ENCODE results near the gene TTYH2. TPM values are rescaled to one million over a fixed set of nuclear protein-coding genes. Genes with fewer than 3 reads are reported as not detected.

The TTYH2 gene
- polyA plus RNA-seq, 1 donor from 2014 or later, result 2.5 TPM

- Histone ChIP-seq H3F3A (ENCODE audit: insufficient read depth, low read length, poor library complexity, severe bottlenecking) (no peaks in the 10 kb centered on the region), H3K9me2 (ENCODE audit: insufficient read depth, low read length) (no peaks in the 10 kb centered on the region), H3K36me3 (ENCODE audit: insufficient read depth, low read length) (no peaks in the 10 kb centered on the region), H3K4me3 (ENCODE audit: low read length) (no peak overlapping the region), H3K27me3 (ENCODE audit: insufficient read depth, low read depth, low read length) (no peaks in the 10 kb centered on the region), H3K27ac (ENCODE audit: low read length) (no peak overlapping the region), H2AFZ (ENCODE audit: low read depth, low read length) (no peak overlapping the region), H4K20me1 (ENCODE audit: insufficient read depth) (no peaks in the 10 kb centered on the region), H3K79me2 (replicated peaks; ENCODE audit: insufficient read depth, low read length) (no peaks in the 10 kb centered on the region), H3K4me2 (ENCODE audit: low read length) (no peak overlapping the region), H3K9ac (ENCODE audit: low read length) (no peak overlapping the region), H3K9me3 (ENCODE audit: low read length) (no peaks in the 10 kb centered on the region)
- TF ChIP-seq POLR2AphosphoS5 (IDR thresholded peaks at IDR 0.05) (no peak), SMC3 (conservative IDR thresholded peaks at IDR 0.05; ENCODE audit: poor library complexity) (no peak), MXI1 (conservative IDR thresholded peaks at IDR 0.05; ENCODE audit: poor library complexity, severe bottlenecking) (no peak), REST (IDR thresholded peaks at IDR 0.05; ENCODE audit: borderline replicate concordance) (no peak), TAF1 (IDR thresholded peaks at IDR 0.05; ENCODE audit: low read depth) (no peak)
Observed at GRCh38 chr17:74198694-74199093, 14.7 kb upstream of the TTYH2 start.

GRCh38 chr17:74199306-74200092 is 13.9 kb upstream of the TTYH2 start:
- Histone ChIP-seq H3F3A (ENCODE audit: insufficient read depth, low read length, poor library complexity, severe bottlenecking) (no peaks in the 10 kb centered on the region), H3K9ac (ENCODE audit: low read length) (no peak overlapping the region), H3K9me2 (ENCODE audit: insufficient read depth, low read length) (no peaks in the 10 kb centered on the region), H3K4me3 (ENCODE audit: low read length) (no peak overlapping the region), H3K27me3 (ENCODE audit: insufficient read depth, low read depth, low read length) (no peaks in the 10 kb centered on the region), H2AFZ (ENCODE audit: low read depth, low read length) (no peak overlapping the region), H4K20me1 (ENCODE audit: insufficient read depth) (no peaks in the 10 kb centered on the region), H3K36me3 (ENCODE audit: insufficient read depth, low read length) (no peaks in the 10 kb centered on the region), H3K79me2 (replicated peaks; ENCODE audit: insufficient read depth, low read length) (peaks cover 8% of the 10 kb centered on the region), H3K9me3 (ENCODE audit: low read length) (no peaks in the 10 kb centered on the region), H3K4me2 (ENCODE audit: low read length) (no peak overlapping the region), H3K27ac (ENCODE audit: low read length) (no peak overlapping the region)
- TF ChIP-seq RAD21 (conservative IDR thresholded peaks at IDR 0.05) (peak; percentile 87), TAF1 (IDR thresholded peaks at IDR 0.05; ENCODE audit: low read depth) (no peak), SMC3 (conservative IDR thresholded peaks at IDR 0.05; ENCODE audit: poor library complexity) (peak; percentile 84), POLR2AphosphoS5 (IDR thresholded peaks at IDR 0.05) (no peak), REST (IDR thresholded peaks at IDR 0.05; ENCODE audit: borderline replicate concordance) (no peak), EP300 (conservative IDR thresholded peaks at IDR 0.05; ENCODE audit: poor library complexity, severe bottlenecking) (no peak), MXI1 (conservative IDR thresholded peaks at IDR 0.05; ENCODE audit: poor library complexity, severe bottlenecking) (no peak), CTCF (IDR thresholded peaks at IDR 0.05; ENCODE audit: poor library complexity, severe bottlenecking) (peak; percentile 90)
